Sigmoid colon (tissue), 7 donors: ENCODE data around the gene TSPAN33. TPM values are rescaled to one million over a fixed set of nuclear protein-coding genes. Genes with fewer than 3 reads are reported as not detected.

Source experiments
- DNase-seq: peaks from one replicate; pipeline ENCODE4 v3.0.0-alpha.2; 2019
- H3K27ac ChIP-seq, 4 donors: fragments of 200-600 bp; sonication (generic); one replicate each; pipeline ENCODE4 v1.5.1; 2016 to 2019; ENCODE audit warnings: mild to moderate bottlenecking in 1 of 4
- H3K27me3 ChIP-seq, 3 donors: fragments of 200-600 bp; sonication (generic); one replicate each; pipeline ENCODE4 v1.5.1; 2019; ENCODE audit warnings: mild to moderate bottlenecking in 1 of 3
- H3K36me3 ChIP-seq, 4 donors: fragments of 200-600 bp; sonication (generic); one replicate each; pipeline ENCODE4 v1.5.1; 2016 to 2019
- H3K4me1 ChIP-seq, 4 donors: fragments of 200-600 bp; sonication (generic); one replicate each; pipeline ENCODE4 v1.5.1; 2017 to 2019
- H3K4me3 ChIP-seq, 4 donors: fragments of 200-600 bp; sonication (generic); one replicate each; pipeline ENCODE4 v1.5.1; 2017 to 2019; ENCODE audit warnings: mild to moderate bottlenecking in 2 of 4, moderate library complexity in 1 of 4
- H3K9me3 ChIP-seq, 4 donors: fragments of 200-600 bp in 3 of 4; sonication (generic) in 3 of 4; one replicate each; pipeline versions ENCODE4 v1.5.1 to v1.6.1; 2013 to 2019
- CTCF ChIP-seq, 4 experiments: fragments of 450-650 bp in 3 of 4; fragments of 200-600 bp in 1 of 4; IDR thresholded peaks; one replicate each; pipeline ENCODE4 v1.5.1; 2016 to 2019; ENCODE audit warnings: antibody characterized with exemption in 4 of 4, mild to moderate bottlenecking in 3 of 4, moderate library complexity in 2 of 4
- EP300 ChIP-seq, 4 donors: sonication (generic); formaldehyde crosslinking; IDR thresholded peaks; one replicate each; pipeline ENCODE4 v1.6.1; 2017; ENCODE audit warnings: antibody characterized with exemption in 4 of 4
- POLR2A ChIP-seq, 2 donors: fragments of 450-650 bp; IDR thresholded peaks; one replicate each; pipeline ENCODE4 v1.6.1; 2016; ENCODE audit warnings: antibody characterized with exemption in 2 of 2, mild to moderate bottlenecking in 2 of 2, moderate library complexity in 2 of 2
- POLR2AphosphoS5 ChIP-seq, 4 donors: sonication (generic); formaldehyde crosslinking; IDR thresholded peaks; one replicate each; pipeline ENCODE4 v1.6.1; 2017; ENCODE audit warnings: antibody characterized with exemption in 4 of 4
- WGBS, 2 donors: extraction: QIAGEN DNeasy Blood & Tissue Kit; methylation state at CpG; one replicate each; pipeline ENCODE4 v1.1.7; 2013; 5-methylcytosine and 5-hydroxymethylcytosine counted together
- intact Hi-C: fragments of 100-400 bp; cut with DNase I; formaldehyde crosslinking; loops from one replicate; pipeline ENCODE4 v1.15.1; 2023
- polyA plus RNA-seq, 3 donors: library from polyadenylated mRNA; stranded (reverse); fragments of 200-250 nt; gene quantifications; one replicate each; pipeline ENCODE4 v1.2.3, GENCODE V29; 2013
- total RNA-seq, 4 donors: library from RNA; depleted of rRNA; stranded (reverse); fragments of >200 nt; gene quantifications; one replicate each; pipeline ENCODE4 v1.1.0, GENCODE V29; 2016
- donor health status: healthy with polysubstance abuse.
- donor health status: Bipolar disorder and iron deficiency.
- donor health status: healthy.

The TSPAN33 gene
- total and polyA plus RNA-seq, 7 donors = 3.0 to 19.6 (median 5.8) TPM

- no peak overlapping the region for H3K4me3 ChIP-seq
- 82 to 86% methylated on average over 4 of the region's 4 CpGs for WGBS, 2 donors
- intact Hi-C loops = loop anchor here (2.0 kb wide), 1 partner anchor 21 kb away; the partner anchor contains the start of gene SMO
- no peak for DNase-seq
- H3K27me3 ChIP-seq = no peaks in the 10 kb centered on the region
- H3K27ac ChIP-seq = no peak overlapping the region
- TF ChIP-seq POLR2AphosphoS5 (IDR thresholded peaks at IDR 0.05) (no peak), POLR2A (IDR thresholded peaks at IDR 0.05) (no peak), CTCF (IDR thresholded peaks at IDR 0.05) (no peak), EP300 (IDR thresholded peaks at IDR 0.05) (no peak)
- H3K4me1 ChIP-seq = peaks cover 0 to 26% (median 20%) of the 10 kb centered on the region in 4 donors
- H3K9me3 ChIP-seq = no peaks in the 10 kb centered on the region
- H3K36me3 ChIP-seq = no peaks in the 10 kb centered on the region
These were observed 23.3 kb downstream of the TSPAN33 start for GRCh38 chr7:129167817-129168216.

GRCh38 chr7:129168231-129169021 lies 23.9 kb downstream of the TSPAN33 start:
- Histone ChIP-seq H3K4me3 (peak overlapping the region in 3 of 4 donors; percentile 45 to 54 (median 53)), H3K27ac (peak overlapping the region in 2 of 4 donors; percentile 58 to 64), H3K27me3 (no peaks in the 10 kb centered on the region), H3K36me3 (no peaks in the 10 kb centered on the region), H3K4me1 (peaks cover 0 to 26% (median 20%) of the 10 kb centered on the region in 4 donors), H3K9me3 (no peaks in the 10 kb centered on the region)
- intact Hi-C loops = loop anchor here (2.0 kb wide), 1 partner anchor 20 kb away; the partner anchor contains the start of gene SMO
- TF ChIP-seq POLR2AphosphoS5 (IDR thresholded peaks at IDR 0.05) (no peak), EP300 (IDR thresholded peaks at IDR 0.05) (no peak), CTCF (IDR thresholded peaks at IDR 0.05) (no peak), POLR2A (IDR thresholded peaks at IDR 0.05) (no peak)
- DNase-seq = no peak
- 30 to 59% methylated on average over 20 of the region's 20 CpGs for WGBS, 2 donors

GRCh38 chr7:129169171-129169671 lies 24.7 kb downstream of the TSPAN33 start:
- no peaks in the 10 kb centered on the region for H3K36me3 ChIP-seq
- no peaks in the 10 kb centered on the region for H3K27me3 ChIP-seq
- peak overlapping the region; percentile 40 to 64 (median 60) for H3K27ac ChIP-seq
- WGBS, 2 donors = 1 to 3% methylated on average over 47 of the region's 47 CpGs
- H3K4me3 ChIP-seq = peak overlapping the region; percentile 39 to 54 (median 49)
- intact Hi-C loops = loop anchor here (2.0 kb wide), 1 partner anchor 20 kb away; the partner anchor contains the start of gene SMO
- no peaks in the 10 kb centered on the region for H3K9me3 ChIP-seq
- H3K4me1 ChIP-seq = peaks cover 0 to 26% (median 20%) of the 10 kb centered on the region in 4 donors
- TF ChIP-seq POLR2A (IDR thresholded peaks at IDR 0.05) = no peak
- no peak for TF ChIP-seq POLR2AphosphoS5 (IDR thresholded peaks at IDR 0.05)
- no peak for TF ChIP-seq EP300 (IDR thresholded peaks at IDR 0.05)
- TF ChIP-seq CTCF (IDR thresholded peaks at IDR 0.05) = no peak
- DNase-seq = peak; percentile 77

- Histone ChIP-seq H3K9me3 (no peaks in the 10 kb centered on the region), H3K4me1 (peaks cover 0 to 26% (median 20%) of the 10 kb centered on the region in 4 donors), H3K27me3 (no peaks in the 10 kb centered on the region), H3K4me3 (peak overlapping the region; percentile 39 to 54 (median 49)), H3K27ac (peak overlapping the region; percentile 40 to 64 (median 60)), H3K36me3 (no peaks in the 10 kb centered on the region)
- WGBS, 2 donors = 39 to 74% methylated on average over 16 of the region's 16 CpGs
- TF ChIP-seq CTCF (IDR thresholded peaks at IDR 0.05) (no peak), POLR2AphosphoS5 (IDR thresholded peaks at IDR 0.05) (no peak), EP300 (IDR thresholded peaks at IDR 0.05) (no peak)
- DNase-seq = no peak
- intact Hi-C loops = loop anchor here (2.0 kb wide), 1 partner anchor 19 kb away; the partner anchor contains the start of gene SMO
These were observed 25.4 kb downstream of the TSPAN33 start for GRCh38 chr7:129169686-129170440.
